ENCODE data around the gene REC114.

REC114 gene

GRCh38 chr15:73608475-73608874, 165.5 kb downstream of the REC114 start:
- DNase-seq: no peak

GRCh38 chr15:73608941-73609340, 166.0 kb downstream of the REC114 start:
- DNase-seq: no peak

Data from CD4-positive, alpha-beta T cell treated with Interferon gamma for 1 hour (primary cell).